Esophagus muscularis mucosa (tissue), 4 donors: ENCODE measurements around the gene CDH4.

ENCODE experiments used
- CTCF ChIP-seq, 3 experiments: fragments of 200-600 bp in 2 of 3; fragments of 450-650 bp in 1 of 3; sonication (generic) in 2 of 3; IDR thresholded peaks; one replicate each; pipeline ENCODE4 v1.5.1; 2017 to 2019; ENCODE audit warnings: antibody characterized with exemption in 3 of 3, mild to moderate bottlenecking in 2 of 3, moderate library complexity in 1 of 3
- EP300 ChIP-seq: sonication (generic); formaldehyde crosslinking; IDR thresholded peaks from one replicate; pipeline ENCODE4 v1.6.1; 2017; ENCODE audit warnings: antibody characterized with exemption
- POLR2A ChIP-seq: fragments of 450-650 bp; IDR thresholded peaks from one replicate; pipeline ENCODE4 v1.6.1; 2017; ENCODE audit warnings: antibody characterized with exemption, moderate library complexity, mild to moderate bottlenecking, low read depth
- POLR2AphosphoS5 ChIP-seq, 2 donors: sonication (generic); formaldehyde crosslinking; IDR thresholded peaks; one replicate each; pipeline ENCODE4 v1.6.1; 2017; ENCODE audit warnings: antibody characterized with exemption in 2 of 2

- TF ChIP-seq POLR2AphosphoS5 (IDR thresholded peaks at IDR 0.05) = no peak
- TF ChIP-seq POLR2A = no peak
- TF ChIP-seq CTCF (IDR thresholded peaks at IDR 0.05) = no peak
- TF ChIP-seq EP300 = no peak
Observed at GRCh38 chr20:61526907-61527306, 274.8 kb downstream of the CDH4 start.
